Measurements from ENCODE around the gene SHB. TPM values are rescaled to one million over a fixed set of nuclear protein-coding genes. Genes with fewer than 3 reads are reported as not detected.

The SHB gene
- total RNA-seq, 1 experiment from 2014 or later = 20.7 TPM

GRCh38 chr9:37924538-37924937, 144.5 kb downstream of the SHB start:
- H3K27me3 ChIP-seq (replicated peaks; ENCODE audit: insufficient read depth, low read depth, low read length, poor library complexity) = no peaks in the 10 kb centered on the region
- peaks cover 19% of the 10 kb centered on the region for H3K4me1 ChIP-seq (ENCODE audit: insufficient read depth, low read length, poor library complexity, severe bottlenecking)
- CTCF ChIA-PET = no interaction called here
- intact Hi-C loops (cut with micrococcal nuclease; ENCODE audit: unreplicated experiment) = no loop called here
- BruUV-seq (replicated peaks) = no TSS peak
- H3K9me3 ChIP-seq (ENCODE audit: low read depth, low read length, poor library complexity, severe bottlenecking) = no peaks in the 10 kb centered on the region
- no peak overlapping the region for H3K27ac ChIP-seq (ENCODE audit: low read depth, low read length, poor library complexity, severe bottlenecking)
- DNase-seq (ENCODE audit: low spot score) = no peak
- TF ChIP-seq CTCF (conservative IDR thresholded peaks at IDR 0.05; ENCODE audit: low read depth, low read length) (no peak), EZH2 (IDR thresholded peaks at IDR 0.05; ENCODE audit: borderline replicate concordance, low read depth, low read length, poor library complexity, severe bottlenecking) (no peak)
- POLR2A ChIA-PET (ENCODE audit: low non-redundant PET) = no interaction called here
- no peak overlapping the region for H3K4me3 ChIP-seq (ENCODE audit: low read depth, low read length, poor library complexity, severe bottlenecking)
- H3K36me3 ChIP-seq (ENCODE audit: insufficient read depth, low read length, poor library complexity, severe bottlenecking) = no peaks in the 10 kb centered on the region

- TF ChIP-seq EZH2 (IDR thresholded peaks at IDR 0.05; ENCODE audit: borderline replicate concordance, low read depth, low read length, poor library complexity, severe bottlenecking) = no peak
- TF ChIP-seq CTCF (conservative IDR thresholded peaks at IDR 0.05; ENCODE audit: low read depth, low read length) = no peak
- Histone ChIP-seq H3K27ac (ENCODE audit: low read depth, low read length, poor library complexity, severe bottlenecking) (no peak overlapping the region), H3K9me3 (ENCODE audit: low read depth, low read length, poor library complexity, severe bottlenecking) (no peaks in the 10 kb centered on the region), H3K27me3 (replicated peaks; ENCODE audit: insufficient read depth, low read depth, low read length, poor library complexity) (no peaks in the 10 kb centered on the region), H3K4me1 (ENCODE audit: insufficient read depth, low read length, poor library complexity, severe bottlenecking) (peaks cover 19% of the 10 kb centered on the region), H3K4me3 (ENCODE audit: low read depth, low read length, poor library complexity, severe bottlenecking) (no peak overlapping the region), H3K36me3 (ENCODE audit: insufficient read depth, low read length, poor library complexity, severe bottlenecking) (no peaks in the 10 kb centered on the region)
- BruUV-seq (replicated peaks) = no TSS peak
- intact Hi-C loops (cut with micrococcal nuclease; ENCODE audit: unreplicated experiment) = no loop called here
- POLR2A ChIA-PET (ENCODE audit: low non-redundant PET) = no interaction called here
- DNase-seq (ENCODE audit: low spot score) = no peak
- CTCF ChIA-PET = no interaction called here
Measured at GRCh38 chr9:37923796-37924427, 145.1 kb downstream of the SHB start.

GRCh38 chr9:37923118-37923795, 145.8 kb downstream of the SHB start:
- no peaks in the 10 kb centered on the region for H3K27me3 ChIP-seq (replicated peaks; ENCODE audit: insufficient read depth, low read depth, low read length, poor library complexity)
- no peak overlapping the region for H3K4me3 ChIP-seq (ENCODE audit: low read depth, low read length, poor library complexity, severe bottlenecking)
- POLR2A ChIA-PET (ENCODE audit: low non-redundant PET) = no interaction called here
- no TSS peak for BruUV-seq (replicated peaks)
- no peaks in the 10 kb centered on the region for H3K36me3 ChIP-seq (ENCODE audit: insufficient read depth, low read length, poor library complexity, severe bottlenecking)
- CTCF ChIA-PET = no interaction called here
- DNase-seq (ENCODE audit: low spot score) = no peak
- peaks cover 18% of the 10 kb centered on the region for H3K4me1 ChIP-seq (ENCODE audit: insufficient read depth, low read length, poor library complexity, severe bottlenecking)
- no peaks in the 10 kb centered on the region for H3K9me3 ChIP-seq (ENCODE audit: low read depth, low read length, poor library complexity, severe bottlenecking)
- H3K27ac ChIP-seq (ENCODE audit: low read depth, low read length, poor library complexity, severe bottlenecking) = no peak overlapping the region
- TF ChIP-seq CTCF (conservative IDR thresholded peaks at IDR 0.05; ENCODE audit: low read depth, low read length) = no peak
- TF ChIP-seq EZH2 (IDR thresholded peaks at IDR 0.05; ENCODE audit: borderline replicate concordance, low read depth, low read length, poor library complexity, severe bottlenecking) = no peak
- intact Hi-C loops (cut with micrococcal nuclease; ENCODE audit: unreplicated experiment) = no loop called here

Data from A673 (cell line).